ENCODE results near the gene NOPCHAP1. TPM values are rescaled to one million over a fixed set of nuclear protein-coding genes. Genes with fewer than 3 reads are reported as not detected.
"Not testable (repeated sequence)": the region's sequence is repeated elsewhere in the genome, so short reads cannot be mapped to it uniquely, and the experiment has no call there.

The NOPCHAP1 gene
- polyA plus RNA-seq, 1 donor, result 11.7 TPM

DNA sequence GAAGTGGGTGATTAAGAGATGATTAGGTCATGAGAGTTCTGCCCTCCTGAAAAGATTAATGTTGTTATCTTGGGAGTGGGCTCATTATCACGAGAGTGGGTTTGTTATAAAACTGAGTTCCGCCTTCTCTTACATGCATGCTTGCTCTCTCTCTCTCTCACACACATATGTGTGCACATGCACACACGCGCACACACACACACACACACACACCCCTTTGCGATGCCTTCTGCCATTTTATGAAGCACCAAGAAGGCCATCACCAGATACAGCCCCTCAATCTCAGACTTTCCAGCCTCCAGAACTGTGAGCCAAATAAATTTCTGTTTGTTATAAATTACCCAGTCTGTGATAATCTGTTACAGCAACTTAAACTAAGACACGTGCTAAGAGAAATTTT lies 22.4 kb upstream of the NOPCHAP1 start:
- DNase-seq, result no peak

GRCh38 chr12:104964167-104964855 lies 21.8 kb upstream of the NOPCHAP1 start:
- no peak for DNase-seq

- DNase-seq, result no peak
Measured at GRCh38 chr12:104964856-104965205, 21.3 kb upstream of the NOPCHAP1 start.

DNA sequence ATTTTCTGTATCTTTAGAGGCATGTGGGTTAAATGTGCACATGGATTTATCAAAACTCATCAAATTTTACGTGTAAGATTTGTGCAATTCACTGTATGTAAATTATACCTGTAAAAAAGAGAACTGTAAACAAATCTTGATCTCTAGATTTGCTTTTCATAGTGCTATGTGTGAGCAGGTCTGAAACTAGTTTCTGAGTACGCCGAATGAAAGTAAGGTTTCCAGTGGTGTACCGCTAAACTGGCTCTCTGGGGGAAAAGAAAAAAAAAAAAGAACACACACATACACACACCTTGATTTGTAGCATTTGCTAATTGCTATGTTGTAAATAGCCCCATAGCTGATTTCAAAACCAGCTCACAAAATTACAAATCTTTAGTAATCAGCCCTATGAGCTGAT lies 19.4 kb upstream of the NOPCHAP1 start:
- no peak for DNase-seq

- no peak for DNase-seq
Measured at GRCh38 chr12:104969343-104969742, 16.8 kb upstream of the NOPCHAP1 start.

DNA sequence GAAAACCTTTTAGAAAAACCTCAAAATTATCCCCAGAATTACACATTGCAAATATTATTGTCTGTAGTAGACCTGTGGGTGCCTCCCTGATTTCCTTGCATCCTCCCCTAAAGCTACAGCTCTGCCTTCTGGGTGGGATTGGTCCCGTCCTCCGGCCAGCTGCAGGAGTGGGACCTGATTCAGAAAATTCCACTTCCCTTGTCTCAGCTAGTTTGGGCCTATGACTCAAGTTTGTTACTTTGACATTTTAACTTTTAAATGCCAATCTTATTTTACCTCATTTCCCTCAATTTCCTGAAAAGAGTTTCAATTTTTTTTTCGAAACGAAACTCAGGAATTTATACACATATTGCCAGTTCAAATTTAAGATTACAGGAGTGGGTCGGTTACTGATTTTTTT lies 14.8 kb upstream of the NOPCHAP1 start:
- DNase-seq, result no peak

DNA sequence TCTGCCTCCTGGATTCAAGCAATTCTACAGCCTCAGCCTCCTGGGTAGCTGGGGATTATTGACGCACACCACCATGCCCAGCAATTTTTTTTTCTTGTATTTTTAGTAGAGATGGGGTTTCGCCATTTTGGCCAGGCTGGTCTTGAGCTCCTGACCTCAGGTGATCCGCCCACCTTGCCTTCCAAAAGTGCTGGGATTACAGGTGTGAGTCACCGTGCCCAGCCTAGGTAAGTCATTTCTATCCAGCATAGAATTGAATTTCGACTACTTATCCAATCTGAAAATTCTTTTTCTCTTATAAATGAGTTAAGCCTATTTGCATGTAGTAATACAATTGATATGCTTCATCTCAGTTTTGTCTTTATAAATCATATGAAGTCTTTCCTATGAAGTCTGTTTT lies 12.9 kb upstream of the NOPCHAP1 start:
- no peak for DNase-seq

GRCh38 chr12:104974626-104975290 lies 11.4 kb upstream of the NOPCHAP1 start:
- no peak for DNase-seq

DNA sequence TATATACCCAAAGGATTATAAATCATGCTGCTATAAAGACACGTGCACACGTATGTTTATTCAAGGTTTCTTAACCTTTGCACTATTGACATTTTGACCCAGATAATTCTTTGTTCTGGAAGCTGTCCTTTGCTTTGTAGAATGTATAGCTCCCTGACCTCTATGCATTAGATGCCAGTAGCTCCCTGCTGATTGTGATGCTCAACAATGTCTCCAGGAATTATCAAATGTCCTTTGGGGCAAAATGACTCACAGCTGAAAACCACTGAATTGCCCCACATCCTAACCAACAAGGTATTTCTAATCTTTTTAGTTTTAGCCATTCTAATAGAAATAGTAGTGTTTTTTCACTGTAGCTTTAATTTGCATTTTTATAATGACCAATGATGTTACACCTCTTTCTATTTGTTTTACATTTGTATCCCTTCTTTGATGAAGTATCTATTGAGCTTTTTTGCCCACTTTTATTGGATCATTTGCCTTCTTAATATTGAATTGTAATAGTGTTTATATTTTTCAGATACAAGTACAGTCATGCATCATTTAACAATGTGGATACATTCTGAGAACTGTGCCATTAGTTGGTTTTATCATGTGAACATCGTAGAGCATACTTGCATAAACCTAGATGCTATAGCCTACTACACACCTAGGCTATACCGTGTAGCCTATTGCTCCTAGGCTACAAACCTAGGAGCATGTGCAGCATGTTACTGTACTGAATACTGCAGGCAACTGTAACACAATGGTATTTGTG lies 10.4 kb upstream of the NOPCHAP1 start:
- no peak for DNase-seq

GRCh38 chr12:104976703-104977102 lies 9.4 kb upstream of the NOPCHAP1 start:
- DNase-seq, result no peak

- DNase-seq, result not testable (repeated sequence)
Measured at GRCh38 chr12:104977688-104978087, 8.4 kb upstream of the NOPCHAP1 start.

GRCh38 chr12:104985206-104985605 lies 910 bp upstream of the NOPCHAP1 start:
- DNase-seq, result no peak

- no peak for DNase-seq
Measured at GRCh38 chr12:104990950-104991349, 4.8 kb downstream of the NOPCHAP1 start.

DNA sequence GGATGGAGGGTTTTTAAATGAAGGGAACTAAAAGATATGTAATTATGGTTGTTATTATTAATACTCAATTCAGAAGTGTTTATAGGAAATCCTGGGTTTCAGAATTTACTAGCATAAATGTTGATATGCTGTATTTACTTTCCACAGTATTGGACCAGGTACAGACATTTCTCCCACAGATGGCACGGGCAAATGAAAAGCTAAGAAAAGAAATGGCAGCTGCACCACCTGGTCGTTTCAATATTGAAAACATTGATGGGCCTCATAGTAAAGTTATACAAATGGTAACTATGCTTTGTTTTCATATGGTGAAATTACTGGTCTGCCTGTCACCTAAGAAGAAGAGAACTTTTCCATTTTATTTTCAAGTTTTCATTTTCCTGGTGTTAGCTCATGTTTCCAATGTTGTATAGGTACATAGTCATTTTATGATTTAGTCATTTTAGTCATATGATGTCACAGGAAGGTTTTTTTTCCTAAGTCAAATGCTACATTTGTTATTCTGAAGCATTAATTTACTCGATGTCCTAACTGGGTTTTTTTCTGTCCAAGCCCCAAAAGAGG lies 5.5 kb downstream of the NOPCHAP1 start:
- DNase-seq, result no peak

DNA sequence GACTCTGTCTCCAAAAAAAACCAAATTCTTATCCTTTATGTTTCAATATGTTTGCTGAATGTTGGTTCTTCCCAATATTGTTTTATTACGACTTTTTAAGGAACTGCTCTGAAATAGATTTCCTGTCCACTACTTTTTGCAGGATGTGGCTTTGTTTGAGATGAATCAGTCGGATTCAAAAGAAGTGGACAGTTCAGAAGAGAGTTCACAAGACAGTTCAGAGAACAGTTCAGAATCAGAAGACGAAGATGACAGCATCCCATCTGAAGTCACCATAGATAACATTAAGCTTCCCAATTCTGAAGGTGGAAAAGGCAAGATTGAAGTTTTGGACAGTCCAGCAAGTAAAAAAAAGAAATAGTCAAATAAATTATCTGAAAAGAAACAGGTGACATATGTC lies 8.2 kb downstream of the NOPCHAP1 start:
- DNase-seq, result no peak

DNA sequence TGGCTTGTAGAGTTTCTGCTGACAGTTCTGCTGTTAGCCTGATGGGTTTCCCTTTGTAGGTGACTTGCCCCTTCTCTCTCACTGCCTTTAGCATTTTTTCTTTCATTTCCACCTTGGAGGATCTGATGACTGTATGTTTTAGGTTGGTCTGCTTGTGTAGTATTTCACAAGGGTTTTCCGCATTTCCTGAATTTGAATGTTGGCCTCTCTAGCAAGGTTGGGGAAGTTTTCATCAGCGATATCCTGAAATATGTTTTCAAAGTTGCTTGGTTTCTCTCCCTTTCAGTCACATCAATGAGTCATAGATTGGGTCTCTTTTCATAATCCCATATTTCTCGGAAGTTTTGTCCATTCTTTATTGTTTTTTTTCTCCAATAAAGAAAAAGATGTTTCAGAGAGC lies 11.4 kb downstream of the NOPCHAP1 start:
- DNase-seq, result no peak

DNA sequence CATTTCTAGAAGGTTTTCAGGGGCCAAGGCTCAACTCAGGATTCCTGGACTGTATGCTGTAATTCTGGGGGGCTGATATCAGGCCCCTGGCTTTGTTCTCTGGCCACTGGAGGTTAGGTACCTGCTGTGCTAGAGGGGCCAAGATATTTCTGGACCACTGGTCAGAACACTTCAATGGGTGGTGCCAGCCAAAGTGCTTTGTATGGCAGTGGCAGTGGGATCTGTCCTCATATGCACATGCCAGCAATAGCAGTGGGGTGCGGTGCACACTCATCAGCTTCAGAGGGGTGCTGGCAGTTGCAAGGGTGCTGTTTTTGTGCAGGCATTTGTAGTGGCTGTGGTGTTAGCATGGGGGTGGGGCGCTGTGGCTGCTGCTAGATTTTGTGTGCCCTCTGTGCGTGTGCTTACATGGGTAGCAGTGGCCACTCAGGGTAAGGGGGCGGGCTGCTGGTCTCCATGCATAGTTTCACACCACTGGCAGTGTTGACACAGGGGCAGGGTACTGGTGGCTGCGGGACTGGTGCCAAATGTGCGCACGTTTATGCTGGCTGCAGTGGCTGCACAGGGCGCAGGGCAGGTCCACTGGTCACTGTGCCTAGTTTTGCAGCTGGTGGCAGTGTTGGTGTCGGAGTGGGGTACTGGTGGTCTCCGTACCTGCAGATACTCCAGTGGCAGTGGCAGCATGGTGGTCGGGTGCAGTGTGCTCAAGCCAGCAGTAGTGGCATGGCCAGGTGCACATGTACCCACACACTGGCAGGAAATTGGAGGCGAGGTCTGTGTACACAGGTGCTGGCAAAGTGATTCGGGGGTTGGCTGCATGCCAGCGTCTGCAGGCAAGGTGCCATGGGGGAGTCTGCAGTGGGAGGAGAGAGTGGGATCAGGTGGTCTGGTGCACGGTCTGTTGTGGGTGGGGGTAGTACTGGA lies 12.6 kb downstream of the NOPCHAP1 start:
- DNase-seq, result peak; percentile 11

- no peak for DNase-seq
Measured at GRCh38 chr12:104999347-104999685, 13.2 kb downstream of the NOPCHAP1 start.

DNA sequence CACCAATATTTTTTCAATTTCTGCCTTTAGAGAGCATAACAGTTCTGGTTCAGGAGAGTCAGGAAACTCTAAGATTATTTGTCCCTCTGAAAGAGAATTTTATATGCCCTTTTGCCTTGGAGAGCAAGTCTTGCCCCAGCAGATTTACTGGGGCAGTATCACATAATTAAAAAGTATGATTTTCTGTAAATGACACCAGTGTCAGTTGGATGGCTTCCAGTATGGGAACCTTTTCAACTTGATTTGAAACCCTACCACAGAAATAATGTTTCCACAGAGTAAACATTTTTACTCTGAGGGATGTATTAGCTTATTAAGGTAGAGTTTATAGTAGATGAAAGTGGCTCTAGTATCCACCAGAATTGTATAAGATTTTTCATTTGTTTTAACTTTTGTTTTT lies 15.4 kb downstream of the NOPCHAP1 start:
- DNase-seq, result no peak

GRCh38 chr12:105013892-105014291 lies 27.8 kb downstream of the NOPCHAP1 start:
- no peak for DNase-seq

GRCh38 chr12:105014603-105015002 lies 28.5 kb downstream of the NOPCHAP1 start:
- no peak for DNase-seq

GRCh38 chr12:105015543-105015942 lies 29.4 kb downstream of the NOPCHAP1 start:
- DNase-seq, result no peak

Data from left kidney (tissue), 2 donors.